ENCODE results near the gene DNAJB2. TPM values are rescaled to one million over a fixed set of nuclear protein-coding genes. Genes with fewer than 3 reads are reported as not detected.

Gene DNAJB2
- total RNA-seq, 1 experiment from 2014 or later = 66.2 TPM

GRCh38 chr2:219269362-219270054 lies 9.7 kb upstream of the DNAJB2 start:
- TF ChIP-seq SIN3A (IDR thresholded peaks at IDR 0.05; ENCODE audit: borderline replicate concordance, insufficient read depth, low read depth, low read length) (no peak), POLR2AphosphoS5 (IDR thresholded peaks at IDR 0.05; ENCODE audit: low read depth, low read length) (no peak), REST (IDR thresholded peaks at IDR 0.05; ENCODE audit: insufficient read depth in 1 of 2, low read depth in 2 of 2, low read length in 1 of 2) (no peak), TCF7L2 (IDR thresholded peaks at IDR 0.05; ENCODE audit: low read depth, low read length) (no peak), CTCF (IDR thresholded peaks at IDR 0.05) (no peak)
- H3K4me1 ChIP-seq (ENCODE audit: control insufficient read depth, insufficient read depth, low read length) = peaks cover 12% of the 10 kb centered on the region
- DNase-seq (ENCODE audit: low read depth, low spot score) (no peak), ATAC-seq (no peak)
- ChIA-PET POLR2A (no interaction called here), CTCF (no interaction called here)
- in situ Hi-C loops (cut with HindIII; ENCODE audit: low pct_unique_long_range_greater_than_20kb, low sequenced_read_pairs) = no loop called here
- BruUV-seq (replicated peaks) = no TSS peak
- intact Hi-C loops (cut with micrococcal nuclease; ENCODE audit: unreplicated experiment) = no loop called here
- no peaks in the 10 kb centered on the region for H3K27me3 ChIP-seq (ENCODE audit: control insufficient read depth, insufficient read depth, low read length)
- no peak overlapping the region for H3K4me3 ChIP-seq (ENCODE audit: low read depth in 2 of 2, low read length in 2 of 2)
- no peak overlapping the region for H3K27ac ChIP-seq (ENCODE audit: low read length)
- H3K36me3 ChIP-seq (ENCODE audit: control insufficient read depth, insufficient read depth, low read length) = no peaks in the 10 kb centered on the region
- no peaks in the 10 kb centered on the region for H3K9me3 ChIP-seq (ENCODE audit: control insufficient read depth, insufficient read depth, low read depth, low read length)

GRCh38 chr2:219270055-219270372 lies 9.2 kb upstream of the DNAJB2 start:
- Histone ChIP-seq H3K4me3 (ENCODE audit: low read depth in 2 of 2, low read length in 2 of 2) (no peak overlapping the region), H3K27me3 (ENCODE audit: control insufficient read depth, insufficient read depth, low read length) (no peaks in the 10 kb centered on the region), H3K36me3 (ENCODE audit: control insufficient read depth, insufficient read depth, low read length) (no peaks in the 10 kb centered on the region), H3K27ac (ENCODE audit: low read length) (no peak overlapping the region), H3K4me1 (ENCODE audit: control insufficient read depth, insufficient read depth, low read length) (peaks cover 17% of the 10 kb centered on the region), H3K9me3 (ENCODE audit: control insufficient read depth, insufficient read depth, low read depth, low read length) (no peaks in the 10 kb centered on the region)
- ChIA-PET POLR2A (no interaction called here), CTCF (no interaction called here)
- ATAC-seq = no peak
- in situ Hi-C loops (cut with HindIII; ENCODE audit: low pct_unique_long_range_greater_than_20kb, low sequenced_read_pairs) = no loop called here
- intact Hi-C loops (cut with micrococcal nuclease; ENCODE audit: unreplicated experiment) = no loop called here
- no peak for DNase-seq (ENCODE audit: low read depth, low spot score)
- no TSS peak for BruUV-seq (replicated peaks)
- no peak for TF ChIP-seq SIN3A (IDR thresholded peaks at IDR 0.05; ENCODE audit: borderline replicate concordance, insufficient read depth, low read depth, low read length)
- no peak for TF ChIP-seq CTCF (IDR thresholded peaks at IDR 0.05)
- TF ChIP-seq TCF7L2 (IDR thresholded peaks at IDR 0.05; ENCODE audit: low read depth, low read length) = no peak
- no peak for TF ChIP-seq REST (IDR thresholded peaks at IDR 0.05; ENCODE audit: insufficient read depth in 1 of 2, low read depth in 2 of 2, low read length in 1 of 2)
- no peak for TF ChIP-seq POLR2AphosphoS5 (IDR thresholded peaks at IDR 0.05; ENCODE audit: low read depth, low read length)

Measured in Panc1 (cell line).